A673 (cell line): ENCODE data around the gene ADGRG1.

Experiments used
- EZH2 ChIP-seq: fragments of 200-600 bp; sonication (generic); IDR thresholded peaks from 2 replicates; pipeline ENCODE4 v1.6.1; 2017; ENCODE audit warnings: borderline replicate concordance, low read depth, mild to moderate bottlenecking, mixed read lengths, antibody characterized with exemption, low read length; ENCODE audit not compliant: poor library complexity, severe bottlenecking
- TF ChIP-seq, protein P1 (sequence below): fragments of 300-800, 200-600 bp; sonication (generic); conservative IDR thresholded peaks from 2 replicates; pipeline ENCODE4 v1.5.1; 2017; ENCODE audit warnings: low read depth, mild to moderate bottlenecking, antibody characterized with exemption, low read length, moderate library complexity, mixed read lengths

DNA sequence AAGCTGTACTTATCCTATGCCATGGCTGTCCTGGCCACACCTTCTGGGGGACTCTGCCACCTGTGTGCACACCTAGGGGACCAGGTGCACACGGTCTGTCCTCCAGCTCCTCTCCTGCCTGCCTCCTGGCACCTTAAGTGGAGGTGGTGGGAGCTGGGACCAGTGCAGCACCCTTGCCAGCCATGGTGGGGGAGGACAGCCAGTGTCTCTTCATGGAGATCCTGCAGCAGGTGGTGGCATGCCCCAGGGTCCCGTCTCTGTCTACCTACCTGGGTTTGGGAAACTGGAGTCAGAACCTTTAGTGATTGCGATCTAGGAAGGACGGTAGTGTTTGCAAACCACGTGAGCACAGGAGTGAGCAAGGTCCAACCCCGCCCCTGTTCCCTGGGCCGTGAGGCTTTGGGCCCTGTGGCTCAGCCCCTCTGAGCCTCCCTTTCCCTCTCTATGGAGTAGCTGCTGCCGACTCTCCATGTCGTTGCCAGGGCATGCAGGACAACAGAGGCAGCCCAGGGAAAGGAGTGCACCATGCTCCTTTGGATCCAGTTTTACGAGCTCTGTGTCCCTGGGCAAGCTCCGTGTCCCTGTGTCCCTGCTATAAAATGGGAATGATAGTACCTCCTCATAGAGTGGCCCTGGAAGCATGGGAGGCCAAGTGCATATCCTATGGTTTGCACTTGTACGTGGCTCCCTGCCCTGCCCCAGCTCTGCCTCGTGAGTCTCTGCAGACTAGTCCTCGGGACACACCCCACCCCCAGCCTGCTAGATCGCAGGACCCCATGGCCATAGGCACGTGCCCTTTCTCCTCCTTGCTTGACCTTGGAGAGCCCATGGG lies 7.1 kb downstream of the ADGRG1 start:
- TF ChIP-seq, protein P1, sequence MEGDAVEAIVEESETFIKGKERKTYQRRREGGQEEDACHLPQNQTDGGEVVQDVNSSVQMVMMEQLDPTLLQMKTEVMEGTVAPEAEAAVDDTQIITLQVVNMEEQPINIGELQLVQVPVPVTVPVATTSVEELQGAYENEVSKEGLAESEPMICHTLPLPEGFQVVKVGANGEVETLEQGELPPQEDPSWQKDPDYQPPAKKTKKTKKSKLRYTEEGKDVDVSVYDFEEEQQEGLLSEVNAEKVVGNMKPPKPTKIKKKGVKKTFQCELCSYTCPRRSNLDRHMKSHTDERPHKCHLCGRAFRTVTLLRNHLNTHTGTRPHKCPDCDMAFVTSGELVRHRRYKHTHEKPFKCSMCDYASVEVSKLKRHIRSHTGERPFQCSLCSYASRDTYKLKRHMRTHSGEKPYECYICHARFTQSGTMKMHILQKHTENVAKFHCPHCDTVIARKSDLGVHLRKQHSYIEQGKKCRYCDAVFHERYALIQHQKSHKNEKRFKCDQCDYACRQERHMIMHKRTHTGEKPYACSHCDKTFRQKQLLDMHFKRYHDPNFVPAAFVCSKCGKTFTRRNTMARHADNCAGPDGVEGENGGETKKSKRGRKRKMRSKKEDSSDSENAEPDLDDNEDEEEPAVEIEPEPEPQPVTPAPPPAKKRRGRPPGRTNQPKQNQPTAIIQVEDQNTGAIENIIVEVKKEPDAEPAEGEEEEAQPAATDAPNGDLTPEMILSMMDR, result no peak
- no peak for TF ChIP-seq EZH2
